HG02678 (cell line): ENCODE results near the gene EMC7.
"Not testable (repeated sequence)": the region's sequence is repeated elsewhere in the genome, so short reads cannot be mapped to it uniquely, and the experiment has no call there.

Experiments used
- ATAC-seq: cut with Tn5 transposase; IDR thresholded peaks from one replicate; pipeline ENCODE4 v1.9.1; 2021; ENCODE audit warnings: mild to moderate bottlenecking, moderate library complexity; ENCODE audit not compliant: unreplicated experiment

The EMC7 gene

DNA sequence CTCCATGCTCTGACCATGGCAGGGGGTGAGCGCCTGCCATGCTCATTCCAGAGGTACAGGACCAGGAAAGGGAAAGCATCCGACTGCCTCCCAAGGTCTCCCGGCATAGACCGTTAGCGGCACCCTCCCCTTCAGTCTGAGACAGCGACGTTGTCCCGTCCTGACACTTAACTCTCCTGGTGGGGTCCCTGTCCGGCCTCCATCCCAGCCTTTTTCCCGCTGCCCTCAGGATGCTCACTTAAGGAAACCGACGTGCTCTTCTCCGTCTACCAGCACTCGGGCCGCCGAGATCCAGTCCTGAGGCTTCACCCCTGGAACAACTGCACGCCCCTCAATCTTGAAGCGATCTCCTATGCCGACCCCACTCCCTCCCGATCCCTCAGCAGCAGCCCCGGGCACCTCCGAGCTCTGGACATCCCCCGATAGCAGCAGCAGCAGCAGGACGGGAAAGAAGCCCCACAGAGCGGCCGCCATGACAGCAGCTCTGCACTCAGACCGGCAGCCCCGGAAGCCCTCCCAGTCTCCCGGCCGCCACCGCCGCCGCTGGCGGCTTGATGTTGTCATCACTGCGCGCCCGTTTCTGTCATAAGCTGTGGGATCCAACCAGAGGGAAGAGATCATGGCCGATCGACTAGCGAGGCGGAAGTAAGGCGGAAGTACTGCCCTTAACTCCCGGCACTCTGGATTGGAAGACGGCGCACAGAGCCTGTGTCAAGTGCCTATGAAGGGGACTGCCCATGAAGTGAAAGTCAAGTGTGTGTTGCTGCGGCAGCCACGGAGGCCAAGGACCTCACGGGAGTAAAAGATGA, at the start of gene EMC7, which contains the start of gene PGBD4:
EMC7 (minus strand) TSS at position 497 of the 809 bp plus-strand sequence; CDS start at position 474, 23 bp downstream.
PGBD4 (plus strand) TSS at position 718 of the 809 bp plus-strand sequence. CDS start 449 bp downstream, outside the sequence.
- ATAC-seq = peak; percentile 99

DNA sequence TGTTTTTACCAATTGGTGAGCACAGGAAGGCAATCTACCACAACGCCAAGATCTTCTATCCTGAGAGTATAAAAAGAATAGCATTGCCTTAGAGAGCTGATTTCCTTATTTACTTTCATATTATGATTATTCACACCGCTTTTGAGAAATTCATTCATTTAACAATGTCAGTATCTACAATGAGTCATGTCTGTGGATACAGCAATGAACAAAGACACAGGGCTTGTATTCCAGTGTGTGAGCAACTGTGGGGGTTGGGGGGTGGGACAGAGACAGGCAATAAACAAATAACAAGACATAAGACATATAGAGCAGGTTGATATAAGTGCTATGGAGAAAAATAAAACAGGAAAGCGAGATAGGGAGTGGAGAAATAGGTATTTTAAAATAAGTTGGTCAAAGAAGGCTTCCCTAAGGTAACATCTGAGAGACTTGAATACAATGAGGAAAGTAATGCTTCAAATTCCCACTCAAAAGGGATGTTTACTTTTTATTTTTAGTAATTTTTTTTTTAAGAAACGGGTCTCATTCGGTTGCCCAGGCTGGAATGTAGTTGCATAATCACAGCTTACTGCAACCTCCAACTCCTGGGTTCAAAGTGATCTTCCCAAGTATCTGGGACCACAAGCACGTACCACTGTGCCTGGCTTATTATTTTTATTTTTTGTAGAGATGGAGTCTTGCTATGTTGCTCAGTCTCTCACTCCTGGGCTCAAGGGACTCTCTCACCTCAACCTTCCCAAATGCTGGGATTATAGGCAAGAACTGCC, 45.9 kb upstream of the EMC7 start:
- no peak for ATAC-seq

DNA sequence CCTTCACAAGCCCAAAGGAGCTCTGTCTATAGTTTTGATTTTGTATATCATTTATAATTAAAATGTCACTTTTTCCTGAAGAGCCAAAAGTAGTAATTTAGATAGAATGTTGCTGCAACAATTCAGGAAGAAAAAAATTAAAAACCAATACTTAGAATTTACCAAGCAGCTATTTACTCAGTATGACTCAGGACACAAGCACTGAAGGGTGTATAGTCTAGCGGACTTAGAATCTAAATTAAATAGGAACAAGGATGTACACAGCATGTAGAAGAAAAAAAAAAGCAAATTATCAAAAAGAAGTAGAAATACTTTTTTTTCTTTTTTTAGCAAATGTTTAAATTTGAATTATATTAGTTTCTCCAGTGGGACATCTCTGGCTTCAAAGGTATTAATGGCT, 31.8 kb upstream of the EMC7 start:
- ATAC-seq = no peak

DNA sequence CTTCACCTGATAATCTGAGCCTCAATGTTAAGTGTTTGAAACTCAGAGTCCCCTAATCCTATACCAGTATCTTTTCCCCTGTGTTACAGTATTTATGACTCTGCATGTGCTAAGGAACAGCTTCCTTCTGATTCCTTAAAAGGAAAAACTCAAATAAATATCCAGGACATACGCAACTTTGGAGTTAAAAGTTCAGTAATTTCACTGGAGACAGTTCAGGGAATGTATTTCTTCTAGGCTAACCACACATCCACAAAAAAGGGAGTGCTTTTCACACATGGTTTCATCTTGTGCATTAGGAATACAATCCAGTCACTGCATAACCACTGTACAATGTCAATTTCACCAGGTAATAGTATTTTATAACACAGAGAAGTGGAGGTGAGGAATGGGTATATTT, 31.2 kb upstream of the EMC7 start:
- ATAC-seq = no peak

DNA sequence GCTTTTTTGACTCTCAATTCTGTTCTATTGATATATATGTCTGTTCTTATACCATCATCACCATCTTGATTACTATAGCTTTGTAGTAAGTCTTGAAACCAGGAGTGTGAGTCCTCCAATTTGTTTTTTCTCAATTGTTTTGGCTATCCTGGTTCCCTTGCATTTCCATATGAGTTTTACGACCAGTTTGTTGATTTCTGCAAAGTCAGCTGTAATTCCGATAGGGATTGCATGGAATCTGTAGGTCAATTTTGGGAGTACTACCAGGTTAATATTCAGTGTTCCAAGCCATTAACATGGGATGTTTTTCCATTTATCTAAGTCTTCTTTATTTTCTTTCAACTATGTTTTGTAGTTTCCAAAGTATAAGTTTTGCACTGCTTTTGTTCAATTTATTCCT, 27.2 kb upstream of the EMC7 start:
- ATAC-seq = no peak

DNA sequence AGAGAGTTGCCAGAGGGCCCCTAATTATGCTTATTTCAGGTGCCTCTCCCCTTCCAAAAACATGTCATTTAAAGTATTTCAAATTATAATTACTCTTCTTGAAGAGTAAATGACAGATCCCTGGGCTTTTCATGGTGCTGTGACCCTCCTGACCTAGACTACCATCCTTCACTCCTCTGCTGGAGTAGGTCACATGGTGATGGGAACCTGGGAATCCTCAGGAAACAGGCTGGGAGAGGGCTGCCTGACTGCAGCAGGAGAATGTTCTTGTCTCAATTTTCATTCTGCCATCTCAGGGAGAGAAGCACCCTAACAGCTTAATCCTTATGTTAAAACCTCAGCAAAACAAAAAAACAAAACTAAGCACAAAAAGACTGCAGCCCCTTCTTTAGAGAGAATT, 24.9 kb upstream of the EMC7 start:
- no peak for ATAC-seq

DNA sequence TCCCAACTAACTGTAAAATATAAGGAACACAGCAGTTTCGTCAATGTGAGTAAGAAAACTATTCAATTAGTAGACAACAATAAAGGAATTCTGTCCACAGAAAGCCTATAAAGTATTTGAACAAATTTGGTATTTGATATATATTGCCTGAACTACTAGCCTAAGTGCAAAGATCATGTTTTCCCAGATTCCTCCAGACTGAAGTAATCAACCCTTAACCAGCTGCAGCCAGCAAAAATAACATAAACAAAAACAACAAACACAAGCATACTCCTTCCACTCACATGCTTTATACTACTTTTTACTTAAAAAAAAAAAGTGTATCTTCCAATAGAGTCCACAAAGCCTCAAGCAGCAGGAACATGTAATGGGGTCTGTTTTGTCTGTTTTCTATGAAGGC, 24.3 kb upstream of the EMC7 start:
- no peak for ATAC-seq

DNA sequence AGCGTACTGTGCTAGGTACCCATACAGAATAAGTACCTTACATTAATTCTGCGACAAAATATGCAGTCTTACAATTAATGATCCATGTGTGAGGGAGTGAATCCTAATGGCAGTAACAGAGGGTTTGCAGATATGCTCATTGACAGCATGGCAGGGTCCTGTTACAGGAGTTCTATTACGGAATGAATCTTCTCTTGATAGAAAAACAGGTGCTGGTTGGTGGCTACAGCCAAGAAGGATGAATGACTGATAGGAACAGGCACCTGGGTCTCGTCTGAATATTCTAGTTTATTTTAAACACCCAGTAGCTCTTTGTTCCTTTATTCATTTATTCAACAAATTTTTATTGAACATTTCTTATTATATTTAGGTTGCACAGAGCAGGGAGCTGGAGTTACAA, 23.0 kb upstream of the EMC7 start:
- ATAC-seq = no peak

DNA sequence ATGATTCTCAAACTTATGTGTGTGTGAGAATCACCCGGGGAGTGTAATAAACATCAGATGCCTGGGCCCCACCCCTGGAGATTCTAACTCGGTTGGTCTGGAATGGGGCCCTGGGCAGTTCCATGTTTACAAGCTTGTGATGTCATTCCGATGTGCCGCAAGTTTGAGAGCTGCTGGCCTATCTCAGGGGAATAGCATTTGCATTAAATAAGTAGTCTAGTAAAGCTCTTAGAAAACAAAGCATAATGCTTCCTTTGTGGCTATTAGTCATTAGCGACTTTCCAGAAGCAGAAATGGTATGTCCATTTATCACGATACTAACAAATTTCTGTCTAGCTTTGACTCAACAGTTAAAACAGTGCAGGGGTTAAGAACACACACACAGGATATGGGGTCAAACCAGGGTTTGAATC, 21.1 kb upstream of the EMC7 start:
- ATAC-seq = no peak

DNA sequence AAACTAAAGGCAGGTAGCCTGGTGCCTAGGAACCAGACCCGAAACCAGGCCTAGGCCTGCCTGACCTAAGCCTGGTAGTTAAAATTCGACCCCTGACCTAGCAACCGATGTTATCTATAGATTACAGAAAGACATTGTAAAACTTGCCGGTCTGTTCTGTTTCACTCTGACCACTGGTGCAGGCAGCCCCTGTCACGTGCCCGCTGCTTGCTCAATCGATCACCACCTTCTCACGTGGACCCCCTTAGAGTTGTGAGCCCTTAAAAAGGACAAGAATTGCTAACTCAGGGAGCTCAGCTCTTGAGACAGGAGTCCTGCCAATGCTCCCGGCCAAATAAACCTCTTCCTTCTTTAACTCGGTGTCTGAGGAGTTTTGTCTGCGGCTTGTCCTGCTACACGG, 20.1 kb upstream of the EMC7 start:
- not testable (repeated sequence) for ATAC-seq

DNA sequence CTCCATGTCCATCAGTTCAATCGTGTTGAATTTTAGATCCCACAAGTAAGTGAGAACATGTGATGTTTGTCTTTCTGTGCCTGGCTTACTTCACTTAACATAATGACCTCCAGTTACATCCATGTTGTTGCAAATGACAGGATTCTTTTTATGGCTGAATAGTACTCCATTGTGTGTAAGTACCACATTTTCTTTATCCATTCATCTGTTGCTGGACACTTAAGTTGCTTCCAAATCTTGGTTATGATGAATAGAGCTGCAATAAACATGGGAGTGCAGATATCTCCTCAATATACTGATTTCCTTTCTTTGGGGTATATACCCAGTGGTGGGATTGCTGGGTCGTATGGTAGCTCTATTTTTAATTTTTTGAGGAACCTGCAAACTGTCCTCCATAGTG, 18.8 kb upstream of the EMC7 start:
- ATAC-seq = not testable (repeated sequence)

DNA sequence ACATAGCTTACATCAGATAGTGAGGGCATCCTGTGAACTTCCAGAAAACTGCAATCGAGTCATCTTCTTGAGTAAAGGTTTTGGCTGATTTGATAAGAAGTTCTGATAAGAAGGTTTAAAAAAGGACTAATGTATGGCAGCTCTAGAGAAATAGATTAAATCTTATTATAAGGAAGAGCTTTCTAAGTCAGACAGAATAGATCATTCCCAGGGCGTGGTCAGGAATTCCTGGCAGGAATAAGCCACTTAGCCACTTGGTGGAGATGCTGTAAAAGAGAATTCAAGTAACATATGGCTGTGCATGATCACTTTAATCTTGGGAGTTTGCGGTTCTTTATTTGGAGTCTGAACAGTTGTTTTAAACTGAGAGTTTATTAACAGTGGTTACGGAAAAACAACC, 17.6 kb upstream of the EMC7 start:
- no peak for ATAC-seq

DNA sequence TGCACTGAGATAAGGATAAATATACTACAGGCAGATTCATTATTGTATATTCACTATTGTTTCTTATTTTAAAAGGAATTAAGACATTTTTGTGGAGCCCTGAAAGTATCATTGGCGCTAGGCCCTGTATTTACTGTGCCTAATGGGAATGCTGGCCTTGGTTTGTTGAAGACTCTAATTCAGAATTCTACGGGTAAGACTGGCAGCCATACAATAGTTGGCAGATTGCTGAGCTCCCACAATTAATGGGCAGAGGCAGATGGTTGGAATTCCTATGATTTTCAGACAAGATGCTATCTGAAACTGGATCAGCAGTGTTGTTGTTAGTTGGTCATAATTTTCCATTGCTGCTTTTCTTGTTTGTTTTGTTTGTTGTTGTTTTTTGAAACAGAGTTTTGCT, 15.0 kb upstream of the EMC7 start:
- ATAC-seq = no peak

DNA sequence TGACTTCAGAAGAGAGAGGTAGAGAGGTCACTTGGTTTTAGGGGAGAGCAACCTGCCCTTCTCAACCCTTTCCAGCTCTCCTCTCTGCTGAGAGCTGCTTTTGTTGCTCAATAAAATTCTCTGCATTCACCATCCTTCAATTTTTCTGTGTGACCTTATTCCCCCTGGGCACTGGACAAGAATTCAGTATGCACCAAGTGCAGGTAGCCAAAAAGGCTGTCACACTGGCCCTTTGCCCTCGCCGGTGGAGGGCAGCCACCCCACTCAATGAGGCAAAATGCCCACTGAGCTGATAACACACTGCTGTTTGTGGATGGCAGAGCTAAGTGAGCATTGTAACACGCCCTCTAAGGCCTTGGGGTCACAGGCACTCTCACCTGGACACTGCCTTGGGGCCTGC, 13.1 kb upstream of the EMC7 start:
- no peak for ATAC-seq

DNA sequence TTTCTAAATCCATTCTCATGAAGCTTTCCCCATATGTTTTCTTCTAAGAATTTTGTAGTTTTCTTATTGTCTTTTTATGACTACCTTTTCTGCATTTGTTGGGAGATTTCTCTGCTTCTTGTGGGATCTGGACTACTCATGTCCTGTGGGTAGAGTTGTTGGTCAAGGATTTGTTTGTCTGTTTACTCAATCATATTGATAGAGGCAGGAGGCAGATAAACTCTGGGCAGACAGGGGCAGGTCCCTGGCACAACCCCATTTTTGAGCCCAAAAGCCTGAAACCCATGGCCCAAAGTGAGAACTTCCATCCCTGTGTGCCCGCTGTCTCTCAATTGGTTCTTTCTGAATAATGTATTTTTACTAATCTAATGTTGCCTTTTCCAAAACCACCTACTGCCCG, 12.6 kb upstream of the EMC7 start:
- ATAC-seq = no peak

DNA sequence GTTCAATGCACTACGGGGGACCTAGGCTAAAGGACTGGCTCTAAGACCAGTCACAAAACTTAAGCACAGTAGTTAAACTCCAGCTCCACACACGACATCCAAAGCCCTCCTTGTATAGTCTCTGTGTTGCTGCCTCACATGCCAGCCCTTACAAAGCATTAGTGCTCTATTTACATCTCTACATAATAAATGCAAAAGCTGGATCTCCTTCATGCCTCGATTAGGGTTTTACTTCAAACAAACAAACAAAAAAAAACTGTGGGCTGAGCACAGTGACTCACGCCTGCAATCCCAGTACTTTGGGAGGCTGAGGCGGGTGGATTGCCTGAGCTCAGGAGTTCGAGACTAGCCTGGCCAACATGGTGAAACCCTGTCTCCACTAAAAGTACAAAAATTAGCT, 9.8 kb upstream of the EMC7 start:
- ATAC-seq = no peak

DNA sequence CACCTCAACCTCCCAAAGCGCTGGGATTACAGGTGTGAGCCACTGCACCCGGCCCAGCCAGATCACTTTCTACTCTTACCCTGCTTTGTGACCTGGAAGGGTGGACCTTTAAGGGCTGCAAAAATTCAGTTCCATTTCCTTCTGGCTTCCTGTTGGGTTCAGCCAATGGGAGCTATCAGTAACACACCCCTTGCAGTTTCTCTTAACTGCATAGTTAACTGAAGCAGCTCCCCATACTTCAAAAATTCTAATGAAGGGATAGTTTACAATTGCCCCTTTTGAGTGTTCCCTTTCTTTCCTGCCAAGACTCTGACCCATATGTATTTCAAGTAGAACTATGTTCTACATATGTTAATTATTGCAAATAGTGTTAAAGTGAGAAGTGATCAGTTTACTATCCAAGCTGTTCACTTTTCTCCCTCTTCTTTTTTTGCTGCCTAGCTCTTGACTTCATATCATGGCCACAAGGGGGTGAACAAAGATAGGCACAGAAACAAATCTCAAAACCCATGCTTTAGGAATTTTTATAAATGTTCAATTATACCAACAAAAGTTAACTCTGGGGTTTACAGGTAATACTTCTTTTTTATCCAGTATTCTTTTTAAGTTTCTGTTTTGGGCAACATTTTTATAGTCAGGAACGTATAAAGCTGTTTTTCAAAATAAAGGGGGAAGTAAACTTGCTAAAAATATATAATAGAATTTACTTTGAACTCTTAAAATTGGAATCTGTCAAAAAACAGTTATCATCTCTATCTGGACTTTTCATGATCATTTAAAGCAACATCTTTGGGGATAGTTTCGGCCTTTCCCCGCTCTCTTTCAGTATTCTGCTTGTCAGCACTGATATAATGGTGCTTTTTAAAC, 8.4 kb upstream of the EMC7 start:
- no peak for ATAC-seq

DNA sequence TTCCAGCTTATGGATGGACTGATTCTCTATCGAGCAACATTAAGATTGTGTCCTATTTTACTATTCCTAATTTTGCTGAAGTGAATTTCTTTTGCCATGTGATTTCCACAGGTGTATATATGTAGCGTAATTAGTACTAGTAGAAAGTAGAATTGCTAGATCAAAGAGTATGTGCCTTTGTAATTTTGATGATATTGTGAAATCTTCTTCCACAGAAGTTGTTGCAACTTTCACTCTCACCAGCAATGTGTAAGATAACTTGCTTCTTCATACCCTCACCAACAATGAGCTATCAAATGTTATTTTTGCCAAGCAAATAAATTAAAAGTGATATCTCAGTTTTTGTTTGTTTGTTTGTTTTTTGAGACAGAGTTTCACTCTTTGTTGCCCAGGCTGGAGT, 5.7 kb upstream of the EMC7 start:
- ATAC-seq = no peak

DNA sequence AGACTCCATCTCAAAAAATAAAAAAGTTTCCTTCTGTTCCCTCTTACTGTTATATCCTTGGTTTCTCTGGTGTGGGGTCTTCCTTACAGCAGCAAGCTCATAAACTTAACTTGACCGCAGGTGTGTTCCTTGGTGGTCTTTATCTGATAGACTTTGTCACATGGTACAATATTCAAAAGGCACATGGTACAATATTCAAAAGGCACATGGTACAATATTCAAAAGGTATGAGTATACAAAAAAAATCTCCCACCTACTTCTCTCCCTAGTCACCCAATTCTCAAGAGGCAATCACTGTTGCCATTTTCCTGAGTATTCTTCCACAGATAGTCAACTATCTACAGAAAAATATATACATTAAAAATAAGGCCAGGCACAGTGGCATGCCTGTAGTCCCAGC, 4.8 kb upstream of the EMC7 start:
- no peak for ATAC-seq

DNA sequence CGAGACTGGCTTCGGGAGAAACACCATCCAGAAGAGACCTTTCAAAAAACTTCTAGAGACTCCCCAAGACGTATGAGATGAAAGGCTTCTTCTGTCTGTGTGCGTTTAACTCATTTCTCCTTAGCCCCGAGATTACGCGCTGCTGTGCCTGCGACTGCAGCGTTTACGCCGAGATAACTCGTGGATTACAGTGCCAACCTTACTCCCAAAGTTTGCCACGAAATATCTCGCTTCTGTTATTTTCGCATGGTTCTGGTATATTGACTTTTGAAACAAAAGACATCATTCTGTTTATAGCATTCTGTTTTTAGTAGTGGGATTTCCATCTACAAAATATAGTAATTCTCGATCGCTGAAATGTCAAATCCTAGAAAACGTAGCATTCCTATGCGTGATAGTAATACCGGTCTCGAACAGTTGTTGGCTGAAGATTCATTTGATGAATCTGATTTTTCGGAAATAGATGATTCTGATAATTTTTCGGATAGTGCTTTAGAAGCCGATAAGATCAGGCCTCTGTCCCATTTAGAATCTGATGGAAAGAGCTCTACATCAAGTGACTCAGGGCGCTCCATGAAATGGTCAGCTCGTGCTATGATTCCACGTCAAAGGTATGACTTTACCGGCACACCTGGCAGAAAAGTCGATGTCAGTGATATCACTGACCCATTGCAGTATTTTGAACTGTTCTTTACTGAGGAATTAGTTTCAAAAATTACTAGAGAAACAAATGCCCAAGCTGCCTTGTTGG, 688 bp upstream of the EMC7 start:
- no peak for ATAC-seq

DNA sequence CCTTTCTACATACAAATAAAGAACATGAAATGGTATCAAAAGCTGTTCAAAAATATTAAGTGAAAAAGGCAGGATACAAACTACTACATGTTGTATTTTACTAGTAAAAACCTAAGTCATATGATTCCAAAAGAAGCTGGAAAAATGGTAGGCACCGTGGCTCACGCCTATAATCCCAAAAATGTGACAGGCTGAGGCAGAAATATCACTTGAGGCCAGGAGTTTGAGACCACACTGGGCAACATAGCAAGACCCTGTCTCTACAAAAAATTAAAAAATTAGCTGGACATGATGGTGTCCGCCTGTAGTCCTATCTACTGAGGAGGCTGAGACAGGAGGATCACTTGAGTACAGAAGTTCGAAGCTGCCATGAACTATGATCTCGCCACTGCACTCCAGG, 1.7 kb downstream of the EMC7 start:
- no peak for ATAC-seq
